HepG2 (cell line): ENCODE results near the gene PLCB1. TPM values are rescaled to one million over a fixed set of nuclear protein-coding genes. Genes with fewer than 3 reads are reported as not detected.

Experiments
- ELF4 ChIP-seq: sonication (generic); formaldehyde crosslinking; IDR thresholded peaks from 2 replicates; pipeline ENCODE4 v1.5.0; 2020; ENCODE audit warnings: missing genetic modification reagents, mild to moderate bottlenecking, moderate library complexity, borderline replicate concordance
- EP300 ChIP-seq, 3 experiments: sonication (generic) in 1 of 3; formaldehyde crosslinking in 1 of 3; IDR thresholded peaks; 2 replicates each; pipeline versions ENCODE4 v1.5.1 to v1.6.1; 2011 to 2020; ENCODE audit warnings: low read depth in 2 of 3, low read length in 2 of 3, borderline replicate concordance in 1 of 3, improper control_type of control experiment in 1 of 3, mild to moderate bottlenecking in 1 of 3, missing genetic modification reagents in 1 of 3, moderate library complexity in 1 of 3
- ESRRA ChIP-seq: sonication (generic); formaldehyde crosslinking; IDR thresholded peaks from 2 replicates; pipeline ENCODE4 v1.5.1; 2020; ENCODE audit warnings: mild to moderate bottlenecking, low read depth, missing genetic modification reagents
- IRF2 ChIP-seq: IDR thresholded peaks from 2 replicates; pipeline ENCODE4 v1.6.1; 2018; ENCODE audit warnings: missing genetic modification reagents, missing compliant biosample characterization
- KAT8 ChIP-seq: IDR thresholded peaks from 2 replicates; pipeline ENCODE4 v1.6.1; 2016; ENCODE audit warnings: missing genetic modification reagents, missing compliant biosample characterization
- NFRKB ChIP-seq: fragments of 450-650 bp; IDR thresholded peaks from 2 replicates; pipeline ENCODE4 v1.6.1; 2017
- PTBP1 ChIP-seq: fragments of 200-400 bp; formaldehyde crosslinking; IDR thresholded peaks from 2 replicates; pipeline ENCODE4 v1.6.1; 2018; ENCODE audit warnings: low read length, low read depth; ENCODE audit not compliant: poor library complexity, severe bottlenecking
- RARA ChIP-seq: IDR thresholded peaks from 2 replicates; pipeline ENCODE4 v1.6.1; 2016; ENCODE audit warnings: missing genetic modification reagents, missing compliant biosample characterization
- SIN3B ChIP-seq: fragments of 150-350 bp; IDR thresholded peaks from 2 replicates; pipeline ENCODE4 v1.6.1; 2014; ENCODE audit warnings: low read length
- SMAD3 ChIP-seq: sonication (generic); formaldehyde crosslinking; IDR thresholded peaks from 2 replicates; pipeline ENCODE4 v1.4.0; 2020; ENCODE audit warnings: missing genetic modification reagents
- TEAD2 ChIP-seq: sonication (generic); formaldehyde crosslinking; IDR thresholded peaks from 2 replicates; pipeline ENCODE4 v1.9.0; 2021; ENCODE audit warnings: missing genetic modification reagents
- ZNF224 ChIP-seq: sonication (generic); formaldehyde crosslinking; IDR thresholded peaks from 2 replicates; pipeline ENCODE4 v1.5.0; 2020; ENCODE audit warnings: mild to moderate bottlenecking, missing genetic modification reagents
- ZNF235 ChIP-seq: sonication (generic); formaldehyde crosslinking; IDR thresholded peaks from 2 replicates; pipeline ENCODE4 v1.8.1; 2023; ENCODE audit warnings: mild to moderate bottlenecking, missing genetic modification reagents, borderline replicate concordance
- ZNF709 ChIP-seq: sonication (generic); formaldehyde crosslinking; IDR thresholded peaks from 2 replicates; pipeline ENCODE4 v1.5.0; 2020; ENCODE audit warnings: mild to moderate bottlenecking, missing genetic modification reagents
- ZSCAN9 ChIP-seq: IDR thresholded peaks from 2 replicates; pipeline ENCODE4 v1.6.1; 2016; ENCODE audit warnings: borderline replicate concordance
- polyA plus RNA-seq, 8 experiments: library from polyadenylated mRNA; depleted of rRNA in 3 of 8; stranded (reverse) in 7 of 8; unstranded in 1 of 8; fragments of >200 nt; fragmentation: Illumina TruSeq in 4 of 8; extraction: Trizol in 4 of 8; gene quantifications; 2 replicates each; pipeline versions ENCODE4 v1.2.1 to v1.2.3, GENCODE V29; 2011 to 2016; ENCODE audit warnings: low read depth in 4 of 8, missing spikeins in 1 of 8, mixed read lengths in 1 of 8; ENCODE audit not compliant: insufficient read depth in 1 of 8
- total RNA-seq, 5 experiments: library from RNA; depleted of rRNA; stranded (reverse); fragments of >200 nt; fragmentation: Illumina TruSeq; extraction: Trizol; gene quantifications; 2 replicates each; pipeline ENCODE4 v1.2.3, GENCODE V29; 2016; ENCODE audit warnings: low read depth in 1 of 5
- TF ChIP-seq, protein P1 (sequence below): sonication (generic); formaldehyde crosslinking; IDR thresholded peaks from 2 replicates; pipeline ENCODE4 v1.4.0; 2020; ENCODE audit warnings: missing genetic modification reagents
- TF ChIP-seq, protein P2 (sequence below): sonication (generic); formaldehyde crosslinking; IDR thresholded peaks from 2 replicates; pipeline ENCODE4 v1.5.1; 2020; ENCODE audit warnings: mild to moderate bottlenecking, missing genetic modification reagents, moderate library complexity
- TF ChIP-seq, protein P3 (sequence below): sonication (generic); formaldehyde crosslinking; IDR thresholded peaks from 2 replicates; pipeline ENCODE4 v1.5.0; 2020; ENCODE audit warnings: missing genetic modification reagents

The PLCB1 gene
- total and polyA plus RNA-seq, 2 of the 13 experiments (the other 11 are each of a cell fraction or from before 2014, with no cell fraction given), result 42.4 to 55.9 TPM

DNA sequence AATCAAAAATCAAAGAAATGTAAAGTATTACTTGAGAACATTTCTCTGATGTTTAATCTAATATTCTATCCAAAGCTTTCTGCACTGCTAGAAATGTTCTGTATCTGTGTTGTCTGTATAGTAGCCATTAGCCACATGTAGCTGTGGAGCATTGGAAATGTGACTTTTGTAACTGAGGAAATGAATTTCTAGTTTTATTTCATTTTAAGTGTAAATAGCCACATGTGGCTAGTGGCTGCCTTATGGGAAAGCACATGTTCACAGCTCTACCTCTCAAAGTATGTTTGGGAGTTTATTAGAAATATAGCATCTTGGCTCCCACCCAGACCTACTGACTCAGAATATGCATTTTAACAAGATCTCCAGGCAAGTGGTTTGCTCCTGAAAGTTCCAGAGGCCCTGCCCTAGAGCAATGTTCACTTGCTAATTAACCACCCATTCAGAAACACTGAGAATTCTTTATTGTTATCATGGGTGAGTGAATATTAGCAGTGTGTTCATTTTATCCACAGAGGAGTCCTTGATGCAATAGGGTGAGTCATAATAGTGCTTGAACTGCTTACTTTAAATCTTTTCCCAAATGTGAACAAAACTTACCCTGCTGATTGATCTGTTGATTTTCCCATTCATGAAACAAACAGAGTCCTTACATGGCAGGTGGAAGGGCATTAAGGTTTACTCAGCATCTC is 282.7 kb downstream of the PLCB1 start (continued):
- TF ChIP-seq, protein P1, sequence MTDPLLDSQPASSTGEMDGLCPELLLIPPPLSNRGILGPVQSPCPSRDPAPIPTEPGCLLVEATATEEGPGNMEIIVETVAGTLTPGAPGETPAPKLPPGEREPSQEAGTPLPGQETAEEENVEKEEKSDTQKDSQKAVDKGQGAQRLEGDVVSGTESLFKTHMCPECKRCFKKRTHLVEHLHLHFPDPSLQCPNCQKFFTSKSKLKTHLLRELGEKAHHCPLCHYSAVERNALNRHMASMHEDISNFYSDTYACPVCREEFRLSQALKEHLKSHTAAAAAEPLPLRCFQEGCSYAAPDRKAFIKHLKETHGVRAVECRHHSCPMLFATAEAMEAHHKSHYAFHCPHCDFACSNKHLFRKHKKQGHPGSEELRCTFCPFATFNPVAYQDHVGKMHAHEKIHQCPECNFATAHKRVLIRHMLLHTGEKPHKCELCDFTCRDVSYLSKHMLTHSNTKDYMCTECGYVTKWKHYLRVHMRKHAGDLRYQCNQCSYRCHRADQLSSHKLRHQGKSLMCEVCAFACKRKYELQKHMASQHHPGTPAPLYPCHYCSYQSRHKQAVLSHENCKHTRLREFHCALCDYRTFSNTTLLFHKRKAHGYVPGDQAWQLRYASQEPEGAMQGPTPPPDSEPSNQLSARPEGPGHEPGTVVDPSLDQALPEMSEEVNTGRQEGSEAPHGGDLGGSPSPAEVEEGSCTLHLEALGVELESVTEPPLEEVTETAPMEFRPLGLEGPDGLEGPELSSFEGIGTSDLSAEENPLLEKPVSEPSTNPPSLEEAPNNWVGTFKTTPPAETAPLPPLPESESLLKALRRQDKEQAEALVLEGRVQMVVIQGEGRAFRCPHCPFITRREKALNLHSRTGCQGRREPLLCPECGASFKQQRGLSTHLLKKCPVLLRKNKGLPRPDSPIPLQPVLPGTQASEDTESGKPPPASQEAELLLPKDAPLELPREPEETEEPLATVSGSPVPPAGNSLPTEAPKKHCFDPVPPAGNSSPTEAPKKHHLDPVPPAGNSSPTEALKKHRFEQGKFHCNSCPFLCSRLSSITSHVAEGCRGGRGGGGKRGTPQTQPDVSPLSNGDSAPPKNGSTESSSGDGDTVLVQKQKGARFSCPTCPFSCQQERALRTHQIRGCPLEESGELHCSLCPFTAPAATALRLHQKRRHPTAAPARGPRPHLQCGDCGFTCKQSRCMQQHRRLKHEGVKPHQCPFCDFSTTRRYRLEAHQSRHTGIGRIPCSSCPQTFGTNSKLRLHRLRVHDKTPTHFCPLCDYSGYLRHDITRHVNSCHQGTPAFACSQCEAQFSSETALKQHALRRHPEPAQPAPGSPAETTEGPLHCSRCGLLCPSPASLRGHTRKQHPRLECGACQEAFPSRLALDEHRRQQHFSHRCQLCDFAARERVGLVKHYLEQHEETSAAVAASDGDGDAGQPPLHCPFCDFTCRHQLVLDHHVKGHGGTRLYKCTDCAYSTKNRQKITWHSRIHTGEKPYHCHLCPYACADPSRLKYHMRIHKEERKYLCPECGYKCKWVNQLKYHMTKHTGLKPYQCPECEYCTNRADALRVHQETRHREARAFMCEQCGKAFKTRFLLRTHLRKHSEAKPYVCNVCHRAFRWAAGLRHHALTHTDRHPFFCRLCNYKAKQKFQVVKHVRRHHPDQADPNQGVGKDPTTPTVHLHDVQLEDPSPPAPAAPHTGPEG (CRISPR knock-in tag), result no peak
- no peak for TF ChIP-seq ZSCAN9 (CRISPR knock-in tag)
- TF ChIP-seq TEAD2 (CRISPR knock-in tag), result no peak
- TF ChIP-seq ELF4 (CRISPR knock-in tag), result no peak
- TF ChIP-seq ZNF709 (CRISPR knock-in tag), result no peak
- peak in 1 of 2 experiments; percentile 63; a peak in 1 of 4 replicates for TF ChIP-seq EP300 (IDR thresholded peaks at IDR 0.05; ENCODE audit: low read depth in 2 of 2, low read length in 2 of 2)
- no peak for TF ChIP-seq EP300 (CRISPR knock-in tag; IDR thresholded peaks at IDR 0.05; ENCODE audit: borderline replicate concordance)
- no peak for TF ChIP-seq SIN3B
- TF ChIP-seq KAT8 (CRISPR knock-in tag), result peak; percentile 36; the same call in 1 of the 2 replicates
- no peak for TF ChIP-seq ZNF235
- no peak for TF ChIP-seq ESRRA
- no peak for TF ChIP-seq PTBP1
- TF ChIP-seq NFRKB, result no peak
- TF ChIP-seq, protein P2, sequence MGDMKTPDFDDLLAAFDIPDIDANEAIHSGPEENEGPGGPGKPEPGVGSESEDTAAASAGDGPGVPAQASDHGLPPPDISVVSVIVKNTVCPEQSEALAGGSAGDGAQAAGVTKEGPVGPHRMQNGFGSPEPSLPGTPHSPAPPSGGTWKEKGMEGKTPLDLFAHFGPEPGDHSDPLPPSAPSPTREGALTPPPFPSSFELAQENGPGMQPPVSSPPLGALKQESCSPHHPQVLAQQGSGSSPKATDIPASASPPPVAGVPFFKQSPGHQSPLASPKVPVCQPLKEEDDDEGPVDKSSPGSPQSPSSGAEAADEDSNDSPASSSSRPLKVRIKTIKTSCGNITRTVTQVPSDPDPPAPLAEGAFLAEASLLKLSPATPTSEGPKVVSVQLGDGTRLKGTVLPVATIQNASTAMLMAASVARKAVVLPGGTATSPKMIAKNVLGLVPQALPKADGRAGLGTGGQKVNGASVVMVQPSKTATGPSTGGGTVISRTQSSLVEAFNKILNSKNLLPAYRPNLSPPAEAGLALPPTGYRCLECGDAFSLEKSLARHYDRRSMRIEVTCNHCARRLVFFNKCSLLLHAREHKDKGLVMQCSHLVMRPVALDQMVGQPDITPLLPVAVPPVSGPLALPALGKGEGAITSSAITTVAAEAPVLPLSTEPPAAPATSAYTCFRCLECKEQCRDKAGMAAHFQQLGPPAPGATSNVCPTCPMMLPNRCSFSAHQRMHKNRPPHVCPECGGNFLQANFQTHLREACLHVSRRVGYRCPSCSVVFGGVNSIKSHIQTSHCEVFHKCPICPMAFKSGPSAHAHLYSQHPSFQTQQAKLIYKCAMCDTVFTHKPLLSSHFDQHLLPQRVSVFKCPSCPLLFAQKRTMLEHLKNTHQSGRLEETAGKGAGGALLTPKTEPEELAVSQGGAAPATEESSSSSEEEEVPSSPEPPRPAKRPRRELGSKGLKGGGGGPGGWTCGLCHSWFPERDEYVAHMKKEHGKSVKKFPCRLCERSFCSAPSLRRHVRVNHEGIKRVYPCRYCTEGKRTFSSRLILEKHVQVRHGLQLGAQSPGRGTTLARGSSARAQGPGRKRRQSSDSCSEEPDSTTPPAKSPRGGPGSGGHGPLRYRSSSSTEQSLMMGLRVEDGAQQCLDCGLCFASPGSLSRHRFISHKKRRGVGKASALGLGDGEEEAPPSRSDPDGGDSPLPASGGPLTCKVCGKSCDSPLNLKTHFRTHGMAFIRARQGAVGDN (CRISPR knock-in tag), result no peak
- TF ChIP-seq RARA, result peak; percentile 78
- TF ChIP-seq IRF2 (CRISPR knock-in tag), result peak; percentile 60; the same call in 1 of the 2 replicates
- peak; percentile 66; the same call in 1 of the 2 replicates for TF ChIP-seq SMAD3
- TF ChIP-seq, protein P3, sequence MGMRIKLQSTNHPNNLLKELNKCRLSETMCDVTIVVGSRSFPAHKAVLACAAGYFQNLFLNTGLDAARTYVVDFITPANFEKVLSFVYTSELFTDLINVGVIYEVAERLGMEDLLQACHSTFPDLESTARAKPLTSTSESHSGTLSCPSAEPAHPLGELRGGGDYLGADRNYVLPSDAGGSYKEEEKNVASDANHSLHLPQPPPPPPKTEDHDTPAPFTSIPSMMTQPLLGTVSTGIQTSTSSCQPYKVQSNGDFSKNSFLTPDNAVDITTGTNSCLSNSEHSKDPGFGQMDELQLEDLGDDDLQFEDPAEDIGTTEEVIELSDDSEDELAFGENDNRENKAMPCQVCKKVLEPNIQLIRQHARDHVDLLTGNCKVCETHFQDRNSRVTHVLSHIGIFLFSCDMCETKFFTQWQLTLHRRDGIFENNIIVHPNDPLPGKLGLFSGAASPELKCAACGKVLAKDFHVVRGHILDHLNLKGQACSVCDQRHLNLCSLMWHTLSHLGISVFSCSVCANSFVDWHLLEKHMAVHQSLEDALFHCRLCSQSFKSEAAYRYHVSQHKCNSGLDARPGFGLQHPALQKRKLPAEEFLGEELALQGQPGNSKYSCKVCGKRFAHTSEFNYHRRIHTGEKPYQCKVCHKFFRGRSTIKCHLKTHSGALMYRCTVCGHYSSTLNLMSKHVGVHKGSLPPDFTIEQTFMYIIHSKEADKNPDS (CRISPR knock-in tag), result no peak
- TF ChIP-seq ZNF224 (CRISPR knock-in tag), result no peak
